Measurements from ENCODE around the gene CCL2. TPM values are rescaled to one million over a fixed set of nuclear protein-coding genes. Genes with fewer than 3 reads are reported as not detected.

The CCL2 gene
- total RNA-seq, 1 donor from 2014 or later: 15.2 TPM

DNA sequence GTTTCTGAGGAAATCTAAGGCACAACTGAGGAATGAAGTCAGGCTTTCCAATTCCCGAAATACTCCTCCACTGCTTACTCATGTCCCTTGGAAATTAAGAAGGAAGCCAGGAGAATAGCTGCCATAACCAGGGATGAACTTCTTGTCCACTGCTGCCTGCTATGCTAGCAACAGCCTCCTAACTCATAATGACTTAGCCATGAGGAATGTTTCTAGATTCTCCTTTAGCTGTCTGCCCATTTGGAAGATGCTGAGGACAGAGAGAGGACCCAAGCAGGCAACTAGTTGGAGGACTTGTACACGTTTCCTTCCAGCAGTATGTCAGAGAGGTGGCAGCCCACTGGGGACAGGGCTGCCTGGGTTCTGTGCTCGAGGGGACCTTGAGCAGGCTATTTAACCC, 939 bp upstream of the CCL2 start:
- Histone ChIP-seq H3K36me3 (no peaks in the 10 kb centered on the region), H3K9me3 (no peaks in the 10 kb centered on the region), H3K4me3 (peak overlapping the region in 1 of 2 donors; percentile 42), H3K27ac (peak overlapping the region; percentile 84), H3K4me1 (peaks cover 73% of the 10 kb centered on the region), H3K27me3 (no peaks in the 10 kb centered on the region)
- no peak for DNase-seq (ENCODE audit: extremely low spot score in 2 of 2)
- TF ChIP-seq, protein P1, sequence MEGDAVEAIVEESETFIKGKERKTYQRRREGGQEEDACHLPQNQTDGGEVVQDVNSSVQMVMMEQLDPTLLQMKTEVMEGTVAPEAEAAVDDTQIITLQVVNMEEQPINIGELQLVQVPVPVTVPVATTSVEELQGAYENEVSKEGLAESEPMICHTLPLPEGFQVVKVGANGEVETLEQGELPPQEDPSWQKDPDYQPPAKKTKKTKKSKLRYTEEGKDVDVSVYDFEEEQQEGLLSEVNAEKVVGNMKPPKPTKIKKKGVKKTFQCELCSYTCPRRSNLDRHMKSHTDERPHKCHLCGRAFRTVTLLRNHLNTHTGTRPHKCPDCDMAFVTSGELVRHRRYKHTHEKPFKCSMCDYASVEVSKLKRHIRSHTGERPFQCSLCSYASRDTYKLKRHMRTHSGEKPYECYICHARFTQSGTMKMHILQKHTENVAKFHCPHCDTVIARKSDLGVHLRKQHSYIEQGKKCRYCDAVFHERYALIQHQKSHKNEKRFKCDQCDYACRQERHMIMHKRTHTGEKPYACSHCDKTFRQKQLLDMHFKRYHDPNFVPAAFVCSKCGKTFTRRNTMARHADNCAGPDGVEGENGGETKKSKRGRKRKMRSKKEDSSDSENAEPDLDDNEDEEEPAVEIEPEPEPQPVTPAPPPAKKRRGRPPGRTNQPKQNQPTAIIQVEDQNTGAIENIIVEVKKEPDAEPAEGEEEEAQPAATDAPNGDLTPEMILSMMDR (IDR thresholded peaks at IDR 0.05): peak in 1 of 3 experiments; percentile 11
- no peak for TF ChIP-seq POLR2A (IDR thresholded peaks at IDR 0.05)
- intact Hi-C loops (cut with DNase I): loop anchor here (2.0 kb wide), 1 partner anchor 59 kb away; no protein-coding TSS in a partner anchor

DNA sequence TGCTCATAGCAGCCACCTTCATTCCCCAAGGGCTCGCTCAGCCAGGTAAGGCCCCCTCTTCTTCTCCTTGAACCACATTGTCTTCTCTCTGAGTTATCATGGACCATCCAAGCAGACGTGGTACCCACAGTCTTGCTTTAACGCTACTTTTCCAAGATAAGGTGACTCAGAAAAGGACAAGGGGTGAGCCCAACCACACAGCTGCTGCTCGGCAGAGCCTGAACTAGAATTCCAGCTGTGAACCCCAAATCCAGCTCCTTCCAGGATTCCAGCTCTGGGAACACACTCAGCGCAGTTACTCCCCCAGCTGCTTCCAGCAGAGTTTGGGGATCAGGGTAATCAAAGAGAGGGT, 272 bp downstream of the CCL2 start:
- H3K27ac ChIP-seq: peak overlapping the region; percentile 84
- H3K4me1 ChIP-seq: peaks cover 61% of the 10 kb centered on the region
- no peak for DNase-seq (ENCODE audit: extremely low spot score in 2 of 2)
- peak overlapping the region; percentile 38 to 42 for H3K4me3 ChIP-seq
- no peaks in the 10 kb centered on the region for H3K9me3 ChIP-seq
- intact Hi-C loops (cut with DNase I): loop anchor here (2.0 kb wide), 1 partner anchor 57 kb away; no protein-coding TSS in a partner anchor
- TF ChIP-seq, protein P1 (IDR thresholded peaks at IDR 0.05): no peak
- TF ChIP-seq POLR2AphosphoS5 (IDR thresholded peaks at IDR 0.05; ENCODE audit: insufficient read depth in 1 of 2, low read depth in 1 of 2) (no peak), POLR2A (IDR thresholded peaks at IDR 0.05) (no peak)
- no peaks in the 10 kb centered on the region for H3K27me3 ChIP-seq
- no peaks in the 10 kb centered on the region for H3K36me3 ChIP-seq

DNA sequence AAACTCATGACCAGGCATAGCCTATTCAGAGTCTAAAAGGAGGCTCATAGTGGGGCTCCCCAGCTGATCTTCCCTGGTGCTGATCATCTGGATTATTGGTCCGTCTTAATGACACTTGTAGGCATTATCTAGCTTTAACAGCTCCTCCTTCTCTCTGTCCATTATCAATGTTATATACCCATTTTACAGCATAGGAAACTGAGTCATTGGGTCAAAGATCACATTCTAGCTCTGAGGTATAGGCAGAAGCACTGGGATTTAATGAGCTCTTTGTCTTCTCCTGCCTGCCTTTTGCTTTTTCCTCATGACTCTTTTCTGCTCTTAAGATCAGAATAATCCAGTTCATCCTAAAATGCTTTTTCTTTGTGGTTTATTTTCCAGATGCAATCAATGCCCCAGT, 756 bp downstream of the CCL2 start:
- no peak for DNase-seq (ENCODE audit: extremely low spot score in 2 of 2)
- H3K4me1 ChIP-seq: peaks cover 59% of the 10 kb centered on the region

DNA sequence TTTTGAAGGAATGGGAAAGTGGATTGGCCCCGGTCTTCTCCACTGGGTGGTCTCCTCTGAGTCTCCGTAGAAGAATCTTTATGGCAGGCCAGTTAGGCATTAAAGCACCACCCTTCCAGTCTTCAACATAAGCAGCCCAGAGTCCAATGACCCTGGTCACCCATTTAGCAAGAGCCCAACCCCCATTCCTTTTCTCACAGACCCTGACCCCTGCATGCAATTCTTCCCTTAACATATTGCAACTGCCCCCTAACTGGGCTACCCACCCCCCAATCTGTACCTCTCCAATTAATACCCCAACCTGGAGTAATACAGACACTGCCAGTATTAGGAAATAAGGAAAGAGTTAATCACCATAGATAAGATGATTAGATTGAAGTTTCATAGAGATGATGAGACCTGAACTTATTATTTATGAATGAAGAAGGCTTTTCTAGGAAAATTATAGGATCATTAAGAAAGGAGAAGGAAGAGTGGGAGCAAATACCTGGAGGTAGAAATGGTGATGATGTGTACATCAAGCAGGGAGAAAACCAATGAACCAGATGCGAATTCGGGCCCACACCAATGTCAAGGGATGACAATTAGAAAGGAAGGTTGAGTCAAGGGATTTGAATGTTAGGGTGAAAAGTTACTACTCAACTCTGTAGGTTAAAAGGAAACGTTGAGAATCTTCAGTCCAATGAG, 2.4 kb downstream of the CCL2 start:
- H3K27ac ChIP-seq: no peak overlapping the region
- H3K4me3 ChIP-seq: no peak overlapping the region
- intact Hi-C loops (cut with DNase I): no loop called here
- H3K4me1 ChIP-seq: peaks cover 48% of the 10 kb centered on the region
- DNase-seq (ENCODE audit: extremely low spot score in 2 of 2): no peak
- H3K27me3 ChIP-seq: no peaks in the 10 kb centered on the region
- no peaks in the 10 kb centered on the region for H3K36me3 ChIP-seq
- H3K9me3 ChIP-seq: no peaks in the 10 kb centered on the region
- TF ChIP-seq, protein P1 (IDR thresholded peaks at IDR 0.05): no peak
- TF ChIP-seq POLR2A (IDR thresholded peaks at IDR 0.05): no peak
- TF ChIP-seq POLR2AphosphoS5 (IDR thresholded peaks at IDR 0.05; ENCODE audit: insufficient read depth in 1 of 2, low read depth in 1 of 2): no peak

More for the DNA sequence above, 756 bp downstream of the CCL2 start:
- H3K27ac ChIP-seq: peak overlapping the region; percentile 84
- H3K9me3 ChIP-seq: no peaks in the 10 kb centered on the region
- no peaks in the 10 kb centered on the region for H3K36me3 ChIP-seq
- H3K4me3 ChIP-seq: peak overlapping the region; percentile 38 to 42
- no peak for TF ChIP-seq POLR2A (IDR thresholded peaks at IDR 0.05)
- TF ChIP-seq, protein P1 (IDR thresholded peaks at IDR 0.05): no peak
- TF ChIP-seq POLR2AphosphoS5 (IDR thresholded peaks at IDR 0.05; ENCODE audit: insufficient read depth in 1 of 2, low read depth in 1 of 2): no peak
- intact Hi-C loops (cut with DNase I): loop anchor here (2.0 kb wide), 1 partner anchor 57 kb away; no protein-coding TSS in a partner anchor
- no peaks in the 10 kb centered on the region for H3K27me3 ChIP-seq

DNA sequence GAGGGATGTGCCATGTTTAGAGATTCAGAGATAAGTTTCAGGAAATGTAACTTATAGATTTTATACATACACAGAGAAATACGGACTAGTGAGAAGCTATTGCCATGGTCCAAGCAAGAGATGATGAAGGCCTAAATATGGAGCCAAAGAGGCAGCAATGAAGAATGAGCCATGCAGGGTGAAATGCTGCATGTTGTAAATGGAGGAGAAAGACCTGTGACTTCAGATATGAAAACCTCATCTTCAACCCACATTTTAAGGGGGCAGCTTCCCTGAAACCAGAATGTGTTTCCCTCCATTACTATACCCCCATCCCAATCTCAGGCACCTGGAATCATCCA, 2.9 kb downstream of the CCL2 start:
- Histone ChIP-seq H3K27me3 (no peaks in the 10 kb centered on the region), H3K27ac (no peak overlapping the region), H3K36me3 (no peaks in the 10 kb centered on the region), H3K4me1 (peaks cover 43% of the 10 kb centered on the region), H3K4me3 (no peak overlapping the region), H3K9me3 (no peaks in the 10 kb centered on the region)
- DNase-seq (ENCODE audit: extremely low spot score in 2 of 2): no peak
- intact Hi-C loops (cut with DNase I): no loop called here
- no peak for TF ChIP-seq POLR2A (IDR thresholded peaks at IDR 0.05)
- TF ChIP-seq POLR2AphosphoS5 (IDR thresholded peaks at IDR 0.05; ENCODE audit: insufficient read depth in 1 of 2, low read depth in 1 of 2): no peak
- TF ChIP-seq, protein P1 (IDR thresholded peaks at IDR 0.05): no peak

All from vagina (tissue), 2 donors.